ENCODE data around the gene ZDHHC5. TPM values are rescaled to one million over a fixed set of nuclear protein-coding genes. Genes with fewer than 3 reads are reported as not detected.

ZDHHC5 gene
- total RNA-seq, 1 experiment from 2014 or later, result 80.6 TPM

DNA sequence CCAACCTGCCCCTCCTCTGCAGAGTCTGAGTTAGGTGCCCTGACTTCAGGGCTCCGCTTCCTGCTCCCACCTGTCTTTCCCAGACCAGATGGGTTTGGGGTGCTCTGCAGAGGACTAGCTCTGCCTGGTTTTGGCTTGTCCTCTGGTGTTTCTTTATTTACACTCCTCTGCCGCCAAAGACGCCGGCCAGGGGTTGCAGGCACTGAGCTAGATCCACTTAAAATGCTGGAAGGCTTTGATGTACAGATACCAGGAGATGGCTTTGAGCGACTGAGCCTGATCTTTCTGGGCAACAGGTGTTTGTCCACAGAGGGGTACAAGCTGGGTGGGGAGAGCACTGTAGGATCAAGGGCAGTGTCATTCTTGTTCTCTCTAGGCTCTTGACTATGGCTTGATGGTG, 77.3 kb downstream of the ZDHHC5 start:
- in situ Hi-C loops (cut with HindIII; ENCODE audit: low pct_unique_long_range_greater_than_20kb, low sequenced_read_pairs) (no loop called here), intact Hi-C loops (cut with micrococcal nuclease; ENCODE audit: unreplicated experiment) (loop anchor here (5.0 kb wide), 1 partner anchor 767 kb away; no protein-coding TSS in a partner anchor)
- Histone ChIP-seq H3K9me3 (ENCODE audit: control insufficient read depth, insufficient read depth, low read depth, low read length) (no peaks in the 10 kb centered on the region), H3K27ac (ENCODE audit: low read length) (no peak overlapping the region), H3K27me3 (ENCODE audit: control insufficient read depth, insufficient read depth, low read length) (no peaks in the 10 kb centered on the region), H3K4me3 (ENCODE audit: low read depth in 2 of 2, low read length in 2 of 2) (no peak overlapping the region), H3K36me3 (ENCODE audit: control insufficient read depth, insufficient read depth, low read length) (peaks cover 10% of the 10 kb centered on the region; the same call in 1 of the 2 replicates), H3K4me1 (ENCODE audit: control insufficient read depth, insufficient read depth, low read length) (peaks cover 11% of the 10 kb centered on the region)
- TF ChIP-seq, protein P1, sequence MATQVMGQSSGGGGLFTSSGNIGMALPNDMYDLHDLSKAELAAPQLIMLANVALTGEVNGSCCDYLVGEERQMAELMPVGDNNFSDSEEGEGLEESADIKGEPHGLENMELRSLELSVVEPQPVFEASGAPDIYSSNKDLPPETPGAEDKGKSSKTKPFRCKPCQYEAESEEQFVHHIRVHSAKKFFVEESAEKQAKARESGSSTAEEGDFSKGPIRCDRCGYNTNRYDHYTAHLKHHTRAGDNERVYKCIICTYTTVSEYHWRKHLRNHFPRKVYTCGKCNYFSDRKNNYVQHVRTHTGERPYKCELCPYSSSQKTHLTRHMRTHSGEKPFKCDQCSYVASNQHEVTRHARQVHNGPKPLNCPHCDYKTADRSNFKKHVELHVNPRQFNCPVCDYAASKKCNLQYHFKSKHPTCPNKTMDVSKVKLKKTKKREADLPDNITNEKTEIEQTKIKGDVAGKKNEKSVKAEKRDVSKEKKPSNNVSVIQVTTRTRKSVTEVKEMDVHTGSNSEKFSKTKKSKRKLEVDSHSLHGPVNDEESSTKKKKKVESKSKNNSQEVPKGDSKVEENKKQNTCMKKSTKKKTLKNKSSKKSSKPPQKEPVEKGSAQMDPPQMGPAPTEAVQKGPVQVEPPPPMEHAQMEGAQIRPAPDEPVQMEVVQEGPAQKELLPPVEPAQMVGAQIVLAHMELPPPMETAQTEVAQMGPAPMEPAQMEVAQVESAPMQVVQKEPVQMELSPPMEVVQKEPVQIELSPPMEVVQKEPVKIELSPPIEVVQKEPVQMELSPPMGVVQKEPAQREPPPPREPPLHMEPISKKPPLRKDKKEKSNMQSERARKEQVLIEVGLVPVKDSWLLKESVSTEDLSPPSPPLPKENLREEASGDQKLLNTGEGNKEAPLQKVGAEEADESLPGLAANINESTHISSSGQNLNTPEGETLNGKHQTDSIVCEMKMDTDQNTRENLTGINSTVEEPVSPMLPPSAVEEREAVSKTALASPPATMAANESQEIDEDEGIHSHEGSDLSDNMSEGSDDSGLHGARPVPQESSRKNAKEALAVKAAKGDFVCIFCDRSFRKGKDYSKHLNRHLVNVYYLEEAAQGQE (IDR thresholded peaks at IDR 0.05; ENCODE audit: insufficient read depth in 1 of 2, low read depth in 2 of 2, low read length in 1 of 2), result no peak
- TF ChIP-seq, protein P2, sequence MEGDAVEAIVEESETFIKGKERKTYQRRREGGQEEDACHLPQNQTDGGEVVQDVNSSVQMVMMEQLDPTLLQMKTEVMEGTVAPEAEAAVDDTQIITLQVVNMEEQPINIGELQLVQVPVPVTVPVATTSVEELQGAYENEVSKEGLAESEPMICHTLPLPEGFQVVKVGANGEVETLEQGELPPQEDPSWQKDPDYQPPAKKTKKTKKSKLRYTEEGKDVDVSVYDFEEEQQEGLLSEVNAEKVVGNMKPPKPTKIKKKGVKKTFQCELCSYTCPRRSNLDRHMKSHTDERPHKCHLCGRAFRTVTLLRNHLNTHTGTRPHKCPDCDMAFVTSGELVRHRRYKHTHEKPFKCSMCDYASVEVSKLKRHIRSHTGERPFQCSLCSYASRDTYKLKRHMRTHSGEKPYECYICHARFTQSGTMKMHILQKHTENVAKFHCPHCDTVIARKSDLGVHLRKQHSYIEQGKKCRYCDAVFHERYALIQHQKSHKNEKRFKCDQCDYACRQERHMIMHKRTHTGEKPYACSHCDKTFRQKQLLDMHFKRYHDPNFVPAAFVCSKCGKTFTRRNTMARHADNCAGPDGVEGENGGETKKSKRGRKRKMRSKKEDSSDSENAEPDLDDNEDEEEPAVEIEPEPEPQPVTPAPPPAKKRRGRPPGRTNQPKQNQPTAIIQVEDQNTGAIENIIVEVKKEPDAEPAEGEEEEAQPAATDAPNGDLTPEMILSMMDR (IDR thresholded peaks at IDR 0.05), result no peak
- TF ChIP-seq SIN3A (IDR thresholded peaks at IDR 0.05; ENCODE audit: borderline replicate concordance, insufficient read depth, low read depth, low read length), result no peak
- no peak for TF ChIP-seq TCF7L2 (IDR thresholded peaks at IDR 0.05; ENCODE audit: low read depth, low read length)
- TF ChIP-seq POLR2AphosphoS5 (IDR thresholded peaks at IDR 0.05; ENCODE audit: low read depth, low read length), result no peak
- DNase-seq (ENCODE audit: low read depth, low spot score), result no peak
- ChIA-PET CTCF (no interaction called here), POLR2A (no interaction called here)
- no peak for ATAC-seq
- BruUV-seq (replicated peaks), result no TSS peak

DNA sequence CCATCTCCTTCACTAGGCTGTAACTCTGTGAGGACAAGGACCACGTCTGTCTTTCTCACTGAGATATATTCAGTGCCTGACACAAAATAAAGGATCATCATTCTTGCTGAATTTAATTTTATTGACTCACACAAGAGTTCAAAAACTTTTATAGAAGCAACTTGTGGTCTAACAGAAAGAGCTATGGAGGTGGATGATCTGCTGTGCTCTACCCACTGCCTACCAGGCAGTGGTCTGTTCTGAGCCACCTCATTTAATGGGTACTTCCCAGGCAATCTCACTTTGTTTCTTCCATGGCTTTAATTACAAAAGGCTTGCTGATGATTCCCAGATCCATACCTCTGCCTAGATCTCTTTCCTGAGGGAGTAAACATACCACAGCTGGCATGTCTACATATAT, 79.0 kb downstream of the ZDHHC5 start:
- Histone ChIP-seq H3K9me3 (ENCODE audit: control insufficient read depth, insufficient read depth, low read depth, low read length) (no peaks in the 10 kb centered on the region), H3K27ac (ENCODE audit: low read length) (no peak overlapping the region), H3K4me1 (ENCODE audit: control insufficient read depth, insufficient read depth, low read length) (peaks cover 7% of the 10 kb centered on the region), H3K36me3 (ENCODE audit: control insufficient read depth, insufficient read depth, low read length) (peaks cover 7% of the 10 kb centered on the region; the same call in 1 of the 2 replicates), H3K27me3 (ENCODE audit: control insufficient read depth, insufficient read depth, low read length) (no peaks in the 10 kb centered on the region), H3K4me3 (ENCODE audit: low read depth in 2 of 2, low read length in 2 of 2) (no peak overlapping the region)
- ATAC-seq, result no peak
- POLR2A ChIA-PET, result no interaction called here
- in situ Hi-C loops (cut with HindIII; ENCODE audit: low pct_unique_long_range_greater_than_20kb, low sequenced_read_pairs), result no loop called here
- no TSS peak for BruUV-seq (replicated peaks)
- CTCF ChIA-PET, result no interaction called here
- no peak for DNase-seq (ENCODE audit: low read depth, low spot score)
- intact Hi-C loops (cut with micrococcal nuclease; ENCODE audit: unreplicated experiment), result loop anchor here (5.0 kb wide), 1 partner anchor 765 kb away; no protein-coding TSS in a partner anchor
- TF ChIP-seq, protein P1 (IDR thresholded peaks at IDR 0.05; ENCODE audit: insufficient read depth in 1 of 2, low read depth in 2 of 2, low read length in 1 of 2), result no peak
- TF ChIP-seq SIN3A (IDR thresholded peaks at IDR 0.05; ENCODE audit: borderline replicate concordance, insufficient read depth, low read depth, low read length) (no peak), POLR2AphosphoS5 (IDR thresholded peaks at IDR 0.05; ENCODE audit: low read depth, low read length) (no peak), TCF7L2 (IDR thresholded peaks at IDR 0.05; ENCODE audit: low read depth, low read length) (no peak)
- TF ChIP-seq, protein P2 (IDR thresholded peaks at IDR 0.05), result no peak
